Natural killer cell treated with Interleukin-12 subunit alpha and Interleukin-12 subunit beta and Interleukin-15 and Interleukin-18, amount 100 ng/mL, for 72 hours (primary cell): ENCODE data around the gene LOXL1. TPM values are rescaled to one million over a fixed set of nuclear protein-coding genes. Genes with fewer than 3 reads are reported as not detected.

ENCODE experiments used
- ATAC-seq, 2 donors: fragments of 150-1000 bp; cut with Tn5 transposase in 1 of 2; sonication (Bioruptor Pico), chemical (Tn5 transposase) in 1 of 2; 2 replicates each; pipeline ENCODE4 v1.10.0; 2021
- DNase-seq: peaks from one replicate; pipeline ENCODE4 v3.0.0; 2022; ENCODE audit warnings: low spot score
- H3K27ac Mint-ChIP-seq, 2 donors: 1 replicate in 1 of 2; 2 replicates in 1 of 2; pipeline ENCODE4 v1.8.0; 2022; ENCODE audit warnings: mixed read lengths in 2 of 2, mild to moderate bottlenecking in 1 of 2, moderate library complexity in 1 of 2
- H3K27me3 Mint-ChIP-seq, 2 donors: 1 replicate in 1 of 2; 2 replicates in 1 of 2; pipeline ENCODE4 v1.8.0; 2022; ENCODE audit warnings: mixed read lengths in 2 of 2
- H3K36me3 Mint-ChIP-seq: one replicate; pipeline ENCODE4 v1.8.0; 2022; ENCODE audit warnings: mixed read lengths
- H3K4me1 Mint-ChIP-seq, 2 donors: 1 replicate in 1 of 2; 2 replicates in 1 of 2; pipeline ENCODE4 v1.8.0; 2022; ENCODE audit warnings: low read depth in 2 of 2, mixed read lengths in 2 of 2, mild to moderate bottlenecking in 1 of 2
- H3K4me3 Mint-ChIP-seq: one replicate; pipeline ENCODE4 v1.8.0; 2022; ENCODE audit warnings: mixed read lengths
- H3K9me3 Mint-ChIP-seq: 2 replicates; pipeline ENCODE4 v1.8.0; 2022; ENCODE audit warnings: mixed read lengths
- total RNA-seq, 2 donors: library from RNA; stranded (reverse); gene quantifications; one replicate each; pipeline ENCODE4 v1.2.3, GENCODE V29; 2022

Gene LOXL1
- total RNA-seq, 2 donors from 2014 or later: 0.36 to 4.3 TPM

- H3K36me3 Mint-ChIP-seq: peaks cover 15% of the 10 kb centered on the region
- H3K9me3 Mint-ChIP-seq: peaks cover 3% of the 10 kb centered on the region
- peak overlapping the region; percentile 86 to 87 for H3K27ac Mint-ChIP-seq
- peaks cover 0 to 8% of the 10 kb centered on the region in 2 donors for H3K27me3 Mint-ChIP-seq
- DNase-seq (peak; percentile 48), ATAC-seq (no peak)
- no peak overlapping the region for H3K4me3 Mint-ChIP-seq
- peaks cover 26 to 47% of the 10 kb centered on the region in 2 donors for H3K4me1 Mint-ChIP-seq
Measured at GRCh38 chr15:73922186-73923151, 3.8 kb upstream of the LOXL1 start.

- Mint-ChIP-seq H3K27ac (peak overlapping the region; percentile 77 to 87), H3K4me3 (no peak overlapping the region), H3K9me3 (no peaks in the 10 kb centered on the region), H3K27me3 (peaks cover 0 to 9% of the 10 kb centered on the region in 2 donors), H3K4me1 (peaks cover 28 to 49% of the 10 kb centered on the region in 2 donors), H3K36me3 (peaks cover 9% of the 10 kb centered on the region)
- ATAC-seq (no peak), DNase-seq (no peak)
Measured at GRCh38 chr15:73923156-73923487, 3.1 kb upstream of the LOXL1 start.

GRCh38 chr15:73923488-73924164 lies 2.6 kb upstream of the LOXL1 start:
- H3K27me3 Mint-ChIP-seq: peaks cover 0 to 11% of the 10 kb centered on the region in 2 donors
- peaks cover 5% of the 10 kb centered on the region for H3K36me3 Mint-ChIP-seq
- ATAC-seq (no peak), DNase-seq (peak; percentile 35)
- H3K9me3 Mint-ChIP-seq: no peaks in the 10 kb centered on the region
- peaks cover 31 to 52% of the 10 kb centered on the region in 2 donors for H3K4me1 Mint-ChIP-seq
- peak overlapping the region; percentile 77 to 87 for H3K27ac Mint-ChIP-seq
- H3K4me3 Mint-ChIP-seq: peak overlapping the region; percentile 50

- Mint-ChIP-seq H3K4me1 (peaks cover 31 to 52% of the 10 kb centered on the region in 2 donors), H3K36me3 (no peaks in the 10 kb centered on the region), H3K4me3 (peak overlapping the region; percentile 50), H3K9me3 (no peaks in the 10 kb centered on the region), H3K27me3 (peaks cover 0 to 14% of the 10 kb centered on the region in 2 donors), H3K27ac (peak overlapping the region; percentile 77 to 87)
- ATAC-seq: peak in 1 of 2 donors; percentile 67
- peak; percentile 58 for DNase-seq
Measured at GRCh38 chr15:73924171-73924921, 1.9 kb upstream of the LOXL1 start.

- ATAC-seq (no peak), DNase-seq (no peak)
- peak overlapping the region; percentile 18 to 87 for H3K27ac Mint-ChIP-seq
- H3K27me3 Mint-ChIP-seq: peaks cover 0 to 18% of the 10 kb centered on the region in 2 donors
- H3K36me3 Mint-ChIP-seq: no peaks in the 10 kb centered on the region
- H3K4me3 Mint-ChIP-seq: peak overlapping the region; percentile 69
- H3K9me3 Mint-ChIP-seq: no peaks in the 10 kb centered on the region
- peaks cover 25 to 45% of the 10 kb centered on the region in 2 donors for H3K4me1 Mint-ChIP-seq
Measured at GRCh38 chr15:73925848-73926218, 429 bp upstream of the LOXL1 start.

GRCh38 chr15:73927003-73927475 lies 777 bp downstream of the LOXL1 start:
- ATAC-seq: peak; percentile 48 to 54
- Mint-ChIP-seq H3K27ac (no peak overlapping the region), H3K4me3 (no peak overlapping the region), H3K27me3 (peaks cover 0 to 15% of the 10 kb centered on the region in 2 donors), H3K9me3 (no peaks in the 10 kb centered on the region), H3K4me1 (peaks cover 20 to 34% of the 10 kb centered on the region in 2 donors), H3K36me3 (no peaks in the 10 kb centered on the region)
- peak; percentile 58 for DNase-seq

- peaks cover 20 to 34% of the 10 kb centered on the region in 2 donors for H3K4me1 Mint-ChIP-seq
- peak overlapping the region; percentile 74 for H3K4me3 Mint-ChIP-seq
- ATAC-seq (peak; percentile 80 to 86), DNase-seq (peak; percentile 73)
- no peaks in the 10 kb centered on the region for H3K9me3 Mint-ChIP-seq
- peaks cover 0 to 15% of the 10 kb centered on the region in 2 donors for H3K27me3 Mint-ChIP-seq
- peak overlapping the region in 1 of 2 donors; percentile 54 for H3K27ac Mint-ChIP-seq
- no peaks in the 10 kb centered on the region for H3K36me3 Mint-ChIP-seq
Measured at GRCh38 chr15:73927476-73928240, 1.4 kb downstream of the LOXL1 start.

- H3K4me1 Mint-ChIP-seq: peaks cover 18 to 31% of the 10 kb centered on the region in 2 donors
- H3K27me3 Mint-ChIP-seq: peaks cover 0 to 14% of the 10 kb centered on the region in 2 donors
- DNase-seq (no peak), ATAC-seq (no peak)
- H3K9me3 Mint-ChIP-seq: no peaks in the 10 kb centered on the region
- peak overlapping the region; percentile 74 for H3K4me3 Mint-ChIP-seq
- no peaks in the 10 kb centered on the region for H3K36me3 Mint-ChIP-seq
- peak overlapping the region in 1 of 2 donors; percentile 54 for H3K27ac Mint-ChIP-seq
Measured at GRCh38 chr15:73928241-73928579, 1.9 kb downstream of the LOXL1 start.

GRCh38 chr15:73928971-73929627 lies 2.8 kb downstream of the LOXL1 start:
- no peak for ATAC-seq
- H3K4me3 Mint-ChIP-seq: peak overlapping the region; percentile 57
- H3K36me3 Mint-ChIP-seq: no peaks in the 10 kb centered on the region
- H3K27ac Mint-ChIP-seq: peak overlapping the region in 1 of 2 donors; percentile 16
- no peak for DNase-seq
- H3K4me1 Mint-ChIP-seq: peaks cover 12 to 23% of the 10 kb centered on the region in 2 donors
- H3K9me3 Mint-ChIP-seq: no peaks in the 10 kb centered on the region
- H3K27me3 Mint-ChIP-seq: peaks cover 0 to 10% of the 10 kb centered on the region in 2 donors

GRCh38 chr15:73930371-73930770 lies 4.1 kb downstream of the LOXL1 start:
- ATAC-seq: no peak
- DNase-seq: peak; percentile 16
- Mint-ChIP-seq H3K36me3 (no peaks in the 10 kb centered on the region), H3K9me3 (no peaks in the 10 kb centered on the region), H3K4me1 (peaks cover 5 to 11% of the 10 kb centered on the region in 2 donors), H3K27me3 (peaks cover 0 to 10% of the 10 kb centered on the region in 2 donors), H3K27ac (no peak overlapping the region), H3K4me3 (no peak overlapping the region)

- Mint-ChIP-seq H3K4me1 (peaks cover 5 to 6% of the 10 kb centered on the region in 2 donors), H3K27me3 (peaks cover 0 to 10% of the 10 kb centered on the region in 2 donors), H3K9me3 (no peaks in the 10 kb centered on the region), H3K27ac (peak overlapping the region in 1 of 2 donors; percentile 31), H3K36me3 (no peaks in the 10 kb centered on the region), H3K4me3 (no peak overlapping the region)
- DNase-seq (peak; percentile 35), ATAC-seq (no peak)
Measured at GRCh38 chr15:73930790-73931281, 4.6 kb downstream of the LOXL1 start.

GRCh38 chr15:73931441-73931840 lies 5.2 kb downstream of the LOXL1 start:
- Mint-ChIP-seq H3K4me1 (peaks cover 5% of the 10 kb centered on the region in 2 donors), H3K27me3 (peaks cover 0 to 10% of the 10 kb centered on the region in 2 donors), H3K27ac (peak overlapping the region in 1 of 2 donors; percentile 31), H3K36me3 (no peaks in the 10 kb centered on the region), H3K4me3 (no peak overlapping the region), H3K9me3 (no peaks in the 10 kb centered on the region)
- no peak for ATAC-seq
- peak; percentile 22 for DNase-seq
